OCI-LY7 (cell line): ENCODE results near the gene PPP2R3B. TPM values are rescaled to one million over a fixed set of nuclear protein-coding genes. Genes with fewer than 3 reads are reported as not detected.

Source experiments
- BruUV-seq: library from RNA; stranded (reverse); fragments of 400-500 nt; replicated peaks from 2 replicates; lab custom pipeline; 2021; lab: Mats Ljungman, UMichigan
- CTCF ChIA-PET: fragments of 300-600 bp; sonication (Branson Sonifier 250); formaldehyde crosslinking; loops from one replicate; lab custom pipeline; 2022; ENCODE audit warnings: antibody characterized with exemption; ENCODE audit not compliant: unreplicated experiment; lab: Charles Lee
- POLR2A ChIA-PET: fragments of 300-600 bp; sonication (Branson Sonifier 250); formaldehyde crosslinking; loops from one replicate; lab custom pipeline; 2022; ENCODE audit warnings: antibody characterized with exemption; lab: Charles Lee
- DNase-seq: peaks from one replicate; pipeline ENCODE4 v3.0.0-alpha.2; 2015; ENCODE audit warnings: low spot score
- H2AFZ ChIP-seq: fragments of 200-600 bp; sonication (generic), shearing (Covaris generic); 2 replicates; pipeline ENCODE4 v1.6.1; 2014; ENCODE audit warnings: mild to moderate bottlenecking, antibody characterized with exemption, low read length, moderate library complexity
- H3K27ac ChIP-seq: fragments of 200-600 bp; sonication (generic); 2 replicates; pipeline ENCODE4 v1.5.1; 2014; ENCODE audit warnings: mixed run types, low read depth, mild to moderate bottlenecking, moderate library complexity, low read length, inconsistent platforms; ENCODE audit not compliant: poor library complexity, severe bottlenecking
- H3K36me3 ChIP-seq: fragments of 200-600 bp; sonication (generic); 2 replicates; pipeline ENCODE4 v1.6.1; 2014; ENCODE audit warnings: mild to moderate bottlenecking, antibody characterized with exemption, low read length, moderate library complexity, mixed read lengths; ENCODE audit not compliant: insufficient read depth
- H3K4me1 ChIP-seq: fragments of 200-600 bp; sonication (generic); 2 replicates; pipeline ENCODE4 v1.5.1; 2014; ENCODE audit warnings: mild to moderate bottlenecking, low read length; ENCODE audit not compliant: insufficient read depth, poor library complexity, severe bottlenecking
- H3K4me2 ChIP-seq: fragments of 200-600 bp; sonication (generic); 2 replicates; pipeline ENCODE4 v1.6.1; 2014; ENCODE audit warnings: mild to moderate bottlenecking, low read length
- H3K4me3 ChIP-seq: fragments of 200-600 bp; sonication (generic); 2 replicates; pipeline ENCODE4 v1.5.1; 2014; ENCODE audit warnings: mild to moderate bottlenecking, low read depth, low read length; ENCODE audit not compliant: poor library complexity, severe bottlenecking
- H3K79me2 ChIP-seq: fragments of 200-600 bp; sonication (generic); 2 replicates; pipeline ENCODE4 v1.6.1; 2016; ENCODE audit warnings: low read depth, mild to moderate bottlenecking, low read length, moderate library complexity, mixed read lengths; ENCODE audit not compliant: insufficient read depth
- H3K9me2 ChIP-seq: fragments of 200-600 bp; sonication (generic); 2 replicates; pipeline ENCODE4 v1.6.1; 2016; ENCODE audit warnings: mild to moderate bottlenecking, low read length, mixed read lengths; ENCODE audit not compliant: insufficient read depth
- H3K9me3 ChIP-seq: fragments of 200-600 bp; sonication (generic); 2 replicates; pipeline ENCODE4 v1.6.1; 2014; ENCODE audit warnings: mild to moderate bottlenecking, mixed run types, low read length, mixed read lengths
- H4K20me1 ChIP-seq: fragments of 200-600 bp; sonication (generic); 2 replicates; pipeline ENCODE4 v1.6.1; 2014; ENCODE audit warnings: mild to moderate bottlenecking, antibody characterized with exemption, low read length, moderate library complexity, mixed read lengths; ENCODE audit not compliant: insufficient read depth
- EZH2phosphoT487 ChIP-seq: fragments of 200-600 bp; sonication (generic); IDR thresholded peaks from 2 replicates; pipeline ENCODE4 v1.6.1; 2018; ENCODE audit warnings: low read depth, borderline replicate concordance, mild to moderate bottlenecking, mixed run types, antibody characterized with exemption, low read length, moderate library complexity, mixed read lengths
- intact Hi-C: fragments of 100-400 bp; cut with micrococcal nuclease; formaldehyde crosslinking; loops from one replicate; pipeline ENCODE4 v1.10.0; 2022; ENCODE audit not compliant: unreplicated experiment
- total RNA-seq, 2 experiments: library from RNA; depleted of rRNA in 1 of 2; stranded (reverse); fragments of >200 nt in 1 of 2; shearing (Covaris generic) in 1 of 2; gene quantifications; 2 replicates each; pipeline ENCODE4 v1.2.3, GENCODE V29; 2014 to 2022
- TF ChIP-seq, protein P1 (sequence below): fragments of 200-600 bp; sonication (generic); conservative IDR thresholded peaks from 2 replicates; pipeline ENCODE4 v1.5.1; 2014; ENCODE audit warnings: mild to moderate bottlenecking, antibody characterized with exemption, low read length, moderate library complexity, mixed read lengths

The PPP2R3B gene
- total RNA-seq, 2 experiments from 2014 or later: 270 to 342 TPM

DNA sequence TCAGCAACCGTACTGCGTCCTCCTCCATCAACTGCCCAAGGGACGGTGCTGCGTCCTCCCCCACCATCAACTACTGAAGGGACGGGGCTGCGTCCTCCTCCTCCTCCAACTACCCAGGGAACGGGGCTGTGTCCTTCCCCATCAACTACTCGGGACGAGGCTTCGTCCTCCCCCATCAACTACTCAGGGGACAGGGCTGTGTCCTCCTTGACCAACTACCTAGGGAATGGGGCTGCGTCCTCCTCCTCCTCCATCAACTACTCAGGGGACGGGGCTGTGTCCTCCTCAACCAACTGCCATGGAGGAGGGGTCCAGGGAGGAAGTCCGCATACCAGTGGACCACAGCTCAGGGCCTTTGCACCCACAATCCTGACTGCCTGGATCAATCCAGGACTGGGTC, 24.4 kb downstream of the PPP2R3B start:
- no TSS peak for BruUV-seq
- TF ChIP-seq, protein P1, sequence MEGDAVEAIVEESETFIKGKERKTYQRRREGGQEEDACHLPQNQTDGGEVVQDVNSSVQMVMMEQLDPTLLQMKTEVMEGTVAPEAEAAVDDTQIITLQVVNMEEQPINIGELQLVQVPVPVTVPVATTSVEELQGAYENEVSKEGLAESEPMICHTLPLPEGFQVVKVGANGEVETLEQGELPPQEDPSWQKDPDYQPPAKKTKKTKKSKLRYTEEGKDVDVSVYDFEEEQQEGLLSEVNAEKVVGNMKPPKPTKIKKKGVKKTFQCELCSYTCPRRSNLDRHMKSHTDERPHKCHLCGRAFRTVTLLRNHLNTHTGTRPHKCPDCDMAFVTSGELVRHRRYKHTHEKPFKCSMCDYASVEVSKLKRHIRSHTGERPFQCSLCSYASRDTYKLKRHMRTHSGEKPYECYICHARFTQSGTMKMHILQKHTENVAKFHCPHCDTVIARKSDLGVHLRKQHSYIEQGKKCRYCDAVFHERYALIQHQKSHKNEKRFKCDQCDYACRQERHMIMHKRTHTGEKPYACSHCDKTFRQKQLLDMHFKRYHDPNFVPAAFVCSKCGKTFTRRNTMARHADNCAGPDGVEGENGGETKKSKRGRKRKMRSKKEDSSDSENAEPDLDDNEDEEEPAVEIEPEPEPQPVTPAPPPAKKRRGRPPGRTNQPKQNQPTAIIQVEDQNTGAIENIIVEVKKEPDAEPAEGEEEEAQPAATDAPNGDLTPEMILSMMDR: no peak
- TF ChIP-seq EZH2phosphoT487: no peak
- no peak for DNase-seq

GRCh38 chrX:361231-362145, 25.2 kb downstream of the PPP2R3B start:
- BruUV-seq: no TSS peak
- peaks cover 43% of the 10 kb centered on the region for H3K79me2 ChIP-seq
- TF ChIP-seq, protein P1: no peak
- TF ChIP-seq EZH2phosphoT487: no peak
- no peak for DNase-seq
- H3K9me2 ChIP-seq: no peaks in the 10 kb centered on the region
- no peak overlapping the region for H2AFZ ChIP-seq
- ChIA-PET CTCF (no interaction called here), POLR2A (no interaction called here)
- no peak overlapping the region for H3K27ac ChIP-seq
- no peaks in the 10 kb centered on the region for H3K4me1 ChIP-seq
- no peak overlapping the region for H3K4me2 ChIP-seq
- no peaks in the 10 kb centered on the region for H4K20me1 ChIP-seq
- H3K4me3 ChIP-seq: no peak overlapping the region
- peaks cover 77% of the 10 kb centered on the region for H3K36me3 ChIP-seq
- intact Hi-C loops: no loop called here
- H3K9me3 ChIP-seq: 0 out of 2 replicates have a peak, but pooled peaks cover 6% of the 10 kb centered on the region

More for the DNA sequence above, 24.4 kb downstream of the PPP2R3B start:
- Histone ChIP-seq H3K27ac (no peak overlapping the region), H3K4me2 (no peak overlapping the region), H3K36me3 (peaks cover 76% of the 10 kb centered on the region), H3K9me2 (no peaks in the 10 kb centered on the region), H3K4me3 (no peak overlapping the region), H2AFZ (no peak overlapping the region), H3K79me2 (peaks cover 43% of the 10 kb centered on the region), H3K9me3 (0 out of 2 replicates have a peak, but pooled peaks cover 6% of the 10 kb centered on the region), H3K4me1 (peaks cover under 1% of the 10 kb centered on the region), H4K20me1 (no peaks in the 10 kb centered on the region)
- ChIA-PET POLR2A (no interaction called here), CTCF (no interaction called here)
- intact Hi-C loops: no loop called here
